Activated T-helper 1 cell treated with Interleukin-2 at 50 U/mL for 16 hours (primary cell): Measurements from ENCODE around the gene RESP18.

ENCODE experiments used
- DNase-seq: peaks from one replicate; pipeline ENCODE4 v3.0.0-alpha.2; 2020; ENCODE audit warnings: low read depth

Gene RESP18

GRCh38 chr2:219332542-219332941, at the start of gene RESP18:
Gene RESP18, minus strand, starts transcription at chr2:219332744.
- DNase-seq, result no peak

- no peak for DNase-seq
Measured at GRCh38 chr2:219381448-219381847, 48.9 kb upstream of the RESP18 start.

GRCh38 chr2:219380926-219381325, 48.4 kb upstream of the RESP18 start:
- DNase-seq, result no peak

- no peak for DNase-seq
Measured at GRCh38 chr2:219378163-219378851, 45.8 kb upstream of the RESP18 start.

- no peak for DNase-seq
Measured at GRCh38 chr2:219369447-219369861, 36.9 kb upstream of the RESP18 start.

GRCh38 chr2:219368690-219369191, 36.2 kb upstream of the RESP18 start:
- DNase-seq, result no peak

- DNase-seq, result no peak
Measured at GRCh38 chr2:219362524-219363164, 30.1 kb upstream of the RESP18 start.

- no peak for DNase-seq
Measured at GRCh38 chr2:219362072-219362471, 29.5 kb upstream of the RESP18 start.

GRCh38 chr2:219358170-219359075, 25.9 kb upstream of the RESP18 start:
- DNase-seq, result no peak

GRCh38 chr2:219356834-219357233, 24.3 kb upstream of the RESP18 start:
- DNase-seq, result no peak

- DNase-seq, result no peak
Measured at GRCh38 chr2:219354582-219354981, 22.0 kb upstream of the RESP18 start.

GRCh38 chr2:219353129-219353528, 20.6 kb upstream of the RESP18 start:
- no peak for DNase-seq

GRCh38 chr2:219352448-219353023, 20.0 kb upstream of the RESP18 start:
- peak; percentile 28 for DNase-seq

- no peak for DNase-seq
Measured at GRCh38 chr2:219350710-219351221, 18.2 kb upstream of the RESP18 start.

GRCh38 chr2:219350215-219350614, 17.7 kb upstream of the RESP18 start:
- no peak for DNase-seq

GRCh38 chr2:219344751-219345430, 12.3 kb upstream of the RESP18 start:
- DNase-seq, result no peak

GRCh38 chr2:219335373-219335786, 2.8 kb upstream of the RESP18 start:
- DNase-seq, result no peak

GRCh38 chr2:219334076-219334475, 1.5 kb upstream of the RESP18 start:
- DNase-seq, result no peak

- no peak for DNase-seq
Measured at GRCh38 chr2:219331560-219332213, 857 bp downstream of the RESP18 start.

GRCh38 chr2:219327719-219328118, 4.8 kb downstream of the RESP18 start:
- DNase-seq, result no peak
